Measurements from ENCODE around the gene PER1. TPM values are rescaled to one million over a fixed set of nuclear protein-coding genes. Genes with fewer than 3 reads are reported as not detected.

PER1 gene, protein sequence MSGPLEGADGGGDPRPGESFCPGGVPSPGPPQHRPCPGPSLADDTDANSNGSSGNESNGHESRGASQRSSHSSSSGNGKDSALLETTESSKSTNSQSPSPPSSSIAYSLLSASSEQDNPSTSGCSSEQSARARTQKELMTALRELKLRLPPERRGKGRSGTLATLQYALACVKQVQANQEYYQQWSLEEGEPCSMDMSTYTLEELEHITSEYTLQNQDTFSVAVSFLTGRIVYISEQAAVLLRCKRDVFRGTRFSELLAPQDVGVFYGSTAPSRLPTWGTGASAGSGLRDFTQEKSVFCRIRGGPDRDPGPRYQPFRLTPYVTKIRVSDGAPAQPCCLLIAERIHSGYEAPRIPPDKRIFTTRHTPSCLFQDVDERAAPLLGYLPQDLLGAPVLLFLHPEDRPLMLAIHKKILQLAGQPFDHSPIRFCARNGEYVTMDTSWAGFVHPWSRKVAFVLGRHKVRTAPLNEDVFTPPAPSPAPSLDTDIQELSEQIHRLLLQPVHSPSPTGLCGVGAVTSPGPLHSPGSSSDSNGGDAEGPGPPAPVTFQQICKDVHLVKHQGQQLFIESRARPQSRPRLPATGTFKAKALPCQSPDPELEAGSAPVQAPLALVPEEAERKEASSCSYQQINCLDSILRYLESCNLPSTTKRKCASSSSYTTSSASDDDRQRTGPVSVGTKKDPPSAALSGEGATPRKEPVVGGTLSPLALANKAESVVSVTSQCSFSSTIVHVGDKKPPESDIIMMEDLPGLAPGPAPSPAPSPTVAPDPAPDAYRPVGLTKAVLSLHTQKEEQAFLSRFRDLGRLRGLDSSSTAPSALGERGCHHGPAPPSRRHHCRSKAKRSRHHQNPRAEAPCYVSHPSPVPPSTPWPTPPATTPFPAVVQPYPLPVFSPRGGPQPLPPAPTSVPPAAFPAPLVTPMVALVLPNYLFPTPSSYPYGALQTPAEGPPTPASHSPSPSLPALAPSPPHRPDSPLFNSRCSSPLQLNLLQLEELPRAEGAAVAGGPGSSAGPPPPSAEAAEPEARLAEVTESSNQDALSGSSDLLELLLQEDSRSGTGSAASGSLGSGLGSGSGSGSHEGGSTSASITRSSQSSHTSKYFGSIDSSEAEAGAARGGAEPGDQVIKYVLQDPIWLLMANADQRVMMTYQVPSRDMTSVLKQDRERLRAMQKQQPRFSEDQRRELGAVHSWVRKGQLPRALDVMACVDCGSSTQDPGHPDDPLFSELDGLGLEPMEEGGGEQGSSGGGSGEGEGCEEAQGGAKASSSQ (N-terminal part only)
- total RNA-seq = 11.2 and 16.6 TPM in 2 replicates

DNA sequence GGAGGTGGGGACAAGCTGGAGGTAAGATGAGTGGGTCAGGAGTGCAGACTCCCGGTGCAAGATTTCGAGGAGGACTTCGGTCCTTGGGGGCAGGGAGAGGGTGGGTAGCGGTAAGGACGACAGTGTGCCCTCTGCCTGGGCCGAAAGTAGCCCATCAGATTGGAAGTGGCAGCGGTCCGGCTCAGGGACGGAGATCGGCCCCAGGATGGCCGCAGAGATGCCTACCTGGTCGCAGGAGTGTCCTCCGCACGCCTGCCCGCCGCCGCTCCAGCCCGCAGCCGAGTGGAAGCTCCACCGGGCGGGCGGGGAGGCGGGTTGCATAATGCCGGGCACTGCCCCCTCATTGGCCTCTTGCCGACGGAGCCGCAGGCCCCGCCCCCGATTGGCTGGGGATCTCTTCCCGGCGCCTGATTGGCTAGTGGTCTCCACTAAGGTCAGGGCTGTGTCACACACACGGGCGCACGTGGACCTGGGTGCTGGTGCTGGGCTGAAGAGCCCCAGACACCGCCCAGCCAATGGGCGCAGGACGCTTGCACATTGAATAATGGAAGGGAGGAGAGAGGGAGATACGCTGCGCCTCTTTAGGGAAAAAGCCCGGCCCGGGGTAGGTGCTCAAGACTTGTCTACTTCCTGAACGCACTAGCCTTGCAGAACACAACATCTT lies at the start of gene PER1:
Gene PER1, minus strand, starts transcription at position 293 of the 664 bp plus-strand sequence. CDS start 1,698 bp downstream, outside the sequence.
- H4K20me1 ChIP-seq (ENCODE audit: insufficient read depth, low read length) = peaks cover 27% of the 10 kb centered on the region
- H3K4me1 ChIP-seq (ENCODE audit: insufficient read depth, low read length) = peaks cover 53% of the 10 kb centered on the region
- no peaks in the 10 kb centered on the region for H3K9me3 ChIP-seq (ENCODE audit: low read depth, low read length)
- TF ChIP-seq, protein P1, sequence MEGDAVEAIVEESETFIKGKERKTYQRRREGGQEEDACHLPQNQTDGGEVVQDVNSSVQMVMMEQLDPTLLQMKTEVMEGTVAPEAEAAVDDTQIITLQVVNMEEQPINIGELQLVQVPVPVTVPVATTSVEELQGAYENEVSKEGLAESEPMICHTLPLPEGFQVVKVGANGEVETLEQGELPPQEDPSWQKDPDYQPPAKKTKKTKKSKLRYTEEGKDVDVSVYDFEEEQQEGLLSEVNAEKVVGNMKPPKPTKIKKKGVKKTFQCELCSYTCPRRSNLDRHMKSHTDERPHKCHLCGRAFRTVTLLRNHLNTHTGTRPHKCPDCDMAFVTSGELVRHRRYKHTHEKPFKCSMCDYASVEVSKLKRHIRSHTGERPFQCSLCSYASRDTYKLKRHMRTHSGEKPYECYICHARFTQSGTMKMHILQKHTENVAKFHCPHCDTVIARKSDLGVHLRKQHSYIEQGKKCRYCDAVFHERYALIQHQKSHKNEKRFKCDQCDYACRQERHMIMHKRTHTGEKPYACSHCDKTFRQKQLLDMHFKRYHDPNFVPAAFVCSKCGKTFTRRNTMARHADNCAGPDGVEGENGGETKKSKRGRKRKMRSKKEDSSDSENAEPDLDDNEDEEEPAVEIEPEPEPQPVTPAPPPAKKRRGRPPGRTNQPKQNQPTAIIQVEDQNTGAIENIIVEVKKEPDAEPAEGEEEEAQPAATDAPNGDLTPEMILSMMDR (IDR thresholded peaks at IDR 0.05; ENCODE audit: extremely low read depth, low read depth, low read length) = no peak
- H3K4me2 ChIP-seq (ENCODE audit: insufficient read depth, low read length) = peak within 1 kb of the TSS; percentile 92
- DNase-seq (ENCODE audit: insufficient read length, low spot score, missing footprints) = peak; percentile 99
- peaks cover 33% of the 10 kb centered on the region for H3K36me3 ChIP-seq (ENCODE audit: insufficient read depth, low read length)
- H3K4me3 ChIP-seq (ENCODE audit: insufficient read depth, low read length) = peak within 1 kb of the TSS; percentile 79
- H3K27ac ChIP-seq (ENCODE audit: low read depth, low read length) = peak within 1 kb of the TSS; percentile 100
- peaks cover 34% of the 10 kb centered on the region for H3K79me2 ChIP-seq (ENCODE audit: insufficient read depth, low read length)
- no peaks in the 10 kb centered on the region for H3K27me3 ChIP-seq (ENCODE audit: insufficient read depth, low read length)
- no peak within 1 kb of the TSS for H2AFZ ChIP-seq (ENCODE audit: low read length)

DNA sequence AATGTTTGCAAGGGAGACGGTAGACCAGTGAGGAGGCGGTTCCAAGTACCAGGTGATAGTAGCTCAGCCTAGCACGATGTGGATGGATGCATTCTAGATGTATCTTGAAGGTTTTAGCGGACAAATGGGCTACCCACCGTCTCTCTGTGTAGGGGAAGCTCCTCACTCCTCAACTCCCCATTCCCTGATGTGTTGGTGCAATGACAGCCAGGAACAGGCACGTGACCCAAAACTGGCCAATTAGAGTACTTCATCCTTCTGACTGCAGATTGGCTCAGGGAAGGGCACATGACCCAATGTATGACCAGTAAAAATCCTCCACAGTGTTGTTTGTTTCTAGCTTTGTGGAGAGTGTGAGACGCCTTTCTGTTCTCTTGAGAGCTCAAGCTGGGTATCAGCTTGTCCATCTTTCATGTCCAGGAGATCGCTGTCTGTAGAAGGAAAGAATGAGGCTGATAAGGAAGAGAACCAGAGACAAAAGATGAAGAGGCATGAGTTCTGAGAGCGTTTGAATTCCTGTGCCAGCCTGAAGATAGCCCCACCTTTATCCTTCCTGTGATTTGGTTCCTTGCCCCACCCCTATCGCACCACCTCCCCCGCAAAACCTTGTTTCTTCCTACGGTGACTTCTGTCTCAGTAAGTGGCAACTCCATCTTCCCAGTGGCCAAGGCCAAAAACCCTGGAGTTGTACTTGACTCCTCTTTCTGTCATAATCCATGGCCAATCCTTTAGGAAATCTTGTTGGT lies 40.0 kb upstream of the PER1 start:
- Histone ChIP-seq H3K4me1 (ENCODE audit: insufficient read depth, low read length) (peaks cover 39% of the 10 kb centered on the region), H3K79me2 (ENCODE audit: insufficient read depth, low read length) (peaks cover 17% of the 10 kb centered on the region), H2AFZ (ENCODE audit: low read length) (peak overlapping the region; percentile 91), H3K27me3 (ENCODE audit: insufficient read depth, low read length) (no peaks in the 10 kb centered on the region), H3K27ac (ENCODE audit: low read depth, low read length) (peak overlapping the region; percentile 41), H3K4me2 (ENCODE audit: insufficient read depth, low read length) (peak overlapping the region; percentile 72), H4K20me1 (ENCODE audit: insufficient read depth, low read length) (peaks cover 15% of the 10 kb centered on the region), H3K9me3 (ENCODE audit: low read depth, low read length) (no peaks in the 10 kb centered on the region), H3K4me3 (ENCODE audit: insufficient read depth, low read length) (peak overlapping the region; percentile 58), H3K36me3 (ENCODE audit: insufficient read depth, low read length) (no peaks in the 10 kb centered on the region)
- DNase-seq (ENCODE audit: insufficient read length, low spot score, missing footprints) = peak; percentile 93
- TF ChIP-seq, protein P1 (IDR thresholded peaks at IDR 0.05; ENCODE audit: extremely low read depth, low read depth, low read length) = no peak

DNA sequence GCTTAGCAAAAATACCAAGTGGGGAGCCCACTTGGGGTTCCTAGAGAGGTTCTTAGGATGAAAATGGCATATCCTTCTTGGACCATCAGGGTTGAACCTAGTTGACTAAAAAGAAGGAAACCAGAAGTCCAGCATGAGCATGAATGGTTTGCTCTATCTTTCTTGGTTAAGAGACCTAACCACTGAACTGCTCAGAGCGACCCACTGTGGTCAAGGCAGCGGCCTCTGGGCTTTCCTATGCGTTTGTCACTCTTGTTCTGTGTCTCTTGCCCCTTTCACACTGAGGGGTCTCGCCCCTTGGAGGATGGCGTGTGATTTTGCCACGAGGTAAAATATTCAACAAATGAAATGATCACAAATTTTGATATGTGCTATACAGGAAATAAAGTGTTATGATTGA lies 38.3 kb upstream of the PER1 start:
- Histone ChIP-seq H3K27ac (ENCODE audit: low read depth, low read length) (no peak overlapping the region), H4K20me1 (ENCODE audit: insufficient read depth, low read length) (peaks cover 17% of the 10 kb centered on the region), H3K4me3 (ENCODE audit: insufficient read depth, low read length) (peak overlapping the region; percentile 93), H3K79me2 (ENCODE audit: insufficient read depth, low read length) (peaks cover 17% of the 10 kb centered on the region), H2AFZ (ENCODE audit: low read length) (peak overlapping the region; percentile 76), H3K4me2 (ENCODE audit: insufficient read depth, low read length) (peak overlapping the region; percentile 75), H3K36me3 (ENCODE audit: insufficient read depth, low read length) (no peaks in the 10 kb centered on the region), H3K9me3 (ENCODE audit: low read depth, low read length) (no peaks in the 10 kb centered on the region), H3K27me3 (ENCODE audit: insufficient read depth, low read length) (no peaks in the 10 kb centered on the region), H3K4me1 (ENCODE audit: insufficient read depth, low read length) (peaks cover 40% of the 10 kb centered on the region)
- DNase-seq (ENCODE audit: insufficient read length, low spot score, missing footprints) = peak; percentile 14
- TF ChIP-seq, protein P1 (IDR thresholded peaks at IDR 0.05; ENCODE audit: extremely low read depth, low read depth, low read length) = no peak
